OCI-LY3 (cell line): ENCODE data around the gene CLCN4.

Experiments used
- H2AFZ ChIP-seq: fragments of 200-600, 300-600 bp; shearing (Covaris generic); 2 replicates; pipeline ENCODE4 v1.6.0; 2014; ENCODE audit warnings: antibody characterized with exemption, low read depth, low read length
- H3K27ac ChIP-seq: fragments of 200-600, 300-600 bp; sonication (generic); 2 replicates; pipeline ENCODE4 v1.5.1; 2014; ENCODE audit warnings: mild to moderate bottlenecking, low read length, moderate library complexity, mixed read lengths
- H3K27me3 ChIP-seq: fragments of 200-600, 300-600 bp; sonication (generic); 2 replicates; pipeline ENCODE4 v1.6.1; 2014; ENCODE audit warnings: low read depth, low read length, mixed read lengths
- H3K36me3 ChIP-seq: fragments of 200-600, 300-600 bp; sonication (generic); replicated peaks from 2 replicates; pipeline ENCODE3; 2014; ENCODE audit warnings: low read depth, low read length, mixed read lengths
- H3K4me1 ChIP-seq: fragments of 300-600, 200-600 bp; sonication (generic); 2 replicates; pipeline ENCODE4 v1.6.1; 2014; ENCODE audit warnings: low read length, mixed read lengths
- H3K4me2 ChIP-seq: fragments of 200-600, 300-600 bp; sonication (generic); 2 replicates; pipeline ENCODE4 v1.6.1; 2014; ENCODE audit warnings: low read length, mixed read lengths
- H3K4me3 ChIP-seq: fragments of 300-600, 200-600 bp; sonication (generic); 2 replicates; pipeline ENCODE4 v1.5.1; 2014; ENCODE audit warnings: antibody characterized with exemption, mild to moderate bottlenecking, low read length, moderate library complexity
- H3K79me2 ChIP-seq: fragments of 300-600, 200-600 bp; shearing (Covaris generic); 2 replicates; pipeline ENCODE4 v1.6.1; 2014; ENCODE audit warnings: mild to moderate bottlenecking, low read length, mixed read lengths
- H3K9ac ChIP-seq: fragments of 300-600, 200-600 bp; shearing (Covaris generic); 2 replicates; pipeline ENCODE4 v1.6.0; 2014; ENCODE audit warnings: mild to moderate bottlenecking, low read length, moderate library complexity
- H3K9me3 ChIP-seq: fragments of 200-600, 300-600 bp; shearing (Covaris generic); 2 replicates; pipeline ENCODE4 v1.6.1; 2014; ENCODE audit warnings: low read length, mixed read lengths; ENCODE audit not compliant: insufficient read depth
- H4K20me1 ChIP-seq: fragments of 200-600, 300-600 bp; sonication (generic); 2 replicates; pipeline ENCODE4 v1.6.1; 2016; ENCODE audit warnings: low read length, mixed read lengths; ENCODE audit not compliant: insufficient read depth
- CTCF ChIP-seq: fragments of 200-600, 300-600 bp; sonication (generic); IDR thresholded peaks from 2 replicates; pipeline ENCODE4 v1.5.1; 2014; ENCODE audit warnings: antibody characterized with exemption, low read length, low read depth
- EZH2phosphoT487 ChIP-seq: fragments of 200-600 bp; shearing (Covaris generic); IDR thresholded peaks from 2 replicates; pipeline ENCODE4 v1.6.1; 2018; ENCODE audit warnings: antibody characterized with exemption, mixed run types, low read depth

Gene CLCN4

DNA sequence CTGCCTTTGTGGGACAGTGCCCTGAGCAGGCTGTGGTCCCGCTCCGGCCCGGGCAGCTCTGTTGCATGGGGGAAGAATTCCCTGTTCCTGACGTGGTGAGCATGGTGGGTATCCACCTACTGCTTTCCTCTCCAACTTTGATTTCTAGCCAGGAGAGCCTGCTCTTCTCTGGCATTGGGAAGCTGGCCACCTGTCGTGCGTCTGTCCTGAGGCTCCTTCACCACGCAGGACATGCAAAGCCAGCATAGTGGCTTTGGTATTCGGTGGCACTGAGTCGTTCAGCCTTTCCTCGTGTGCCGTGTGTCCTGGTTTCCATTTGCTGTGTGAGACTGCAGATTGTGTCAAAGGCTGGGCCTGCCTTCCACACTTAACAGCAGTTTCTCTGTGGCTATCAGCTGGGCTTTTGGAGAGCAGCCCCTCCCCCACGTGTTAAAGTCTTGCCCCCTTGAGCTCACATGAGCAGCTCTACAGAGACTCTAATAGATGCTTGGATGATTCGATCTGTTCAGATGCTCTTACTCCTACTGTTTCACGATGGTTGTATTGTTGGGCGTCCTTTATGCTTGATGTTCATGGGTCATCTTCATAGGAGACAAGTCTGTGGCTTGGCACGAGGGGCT is 46.3 kb upstream of the CLCN4 start:
- peaks cover 28% of the 10 kb centered on the region for H3K27me3 ChIP-seq
- H3K36me3 ChIP-seq, result no peaks in the 10 kb centered on the region
- no peak overlapping the region for H3K9ac ChIP-seq
- no peak overlapping the region for H3K4me3 ChIP-seq
- no peak for TF ChIP-seq CTCF
- TF ChIP-seq EZH2phosphoT487, result no peak
- H3K27ac ChIP-seq, result no peak overlapping the region
- H3K9me3 ChIP-seq, result no peaks in the 10 kb centered on the region
- no peaks in the 10 kb centered on the region; the same call in 1 of the 2 replicates for H4K20me1 ChIP-seq
- no peaks in the 10 kb centered on the region for H3K79me2 ChIP-seq
- no peak overlapping the region for H2AFZ ChIP-seq
- H3K4me1 ChIP-seq, result peaks cover 27% of the 10 kb centered on the region
- no peak overlapping the region for H3K4me2 ChIP-seq

DNA sequence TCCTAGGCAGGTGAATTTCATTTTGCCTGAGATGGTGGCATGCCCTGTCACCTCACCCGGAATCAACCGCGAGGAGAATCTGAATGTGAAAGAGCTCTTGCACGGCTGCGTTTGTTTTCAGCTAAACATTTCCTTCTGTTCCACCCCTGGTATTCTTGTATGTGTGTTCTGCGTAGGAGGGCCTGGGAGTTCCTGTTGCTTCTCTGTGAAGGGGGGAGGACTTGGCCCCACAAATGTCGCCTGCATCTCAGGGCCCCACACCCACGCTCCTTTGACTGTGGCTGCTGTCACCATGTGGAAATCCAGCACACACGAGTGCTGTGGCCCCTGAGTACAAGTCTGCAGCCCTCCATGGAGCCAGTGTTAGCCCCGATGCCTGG is 45.8 kb upstream of the CLCN4 start:
- peaks cover 28% of the 10 kb centered on the region for H3K27me3 ChIP-seq
- TF ChIP-seq CTCF, result no peak
- TF ChIP-seq EZH2phosphoT487, result no peak
- H3K9ac ChIP-seq, result no peak overlapping the region
- H3K79me2 ChIP-seq, result no peaks in the 10 kb centered on the region
- no peaks in the 10 kb centered on the region; the same call in 1 of the 2 replicates for H4K20me1 ChIP-seq
- H3K4me3 ChIP-seq, result no peak overlapping the region
- H3K4me1 ChIP-seq, result peaks cover 27% of the 10 kb centered on the region
- H3K36me3 ChIP-seq, result no peaks in the 10 kb centered on the region
- H2AFZ ChIP-seq, result no peak overlapping the region
- no peak overlapping the region for H3K4me2 ChIP-seq
- H3K27ac ChIP-seq, result no peak overlapping the region
- H3K9me3 ChIP-seq, result no peaks in the 10 kb centered on the region

DNA sequence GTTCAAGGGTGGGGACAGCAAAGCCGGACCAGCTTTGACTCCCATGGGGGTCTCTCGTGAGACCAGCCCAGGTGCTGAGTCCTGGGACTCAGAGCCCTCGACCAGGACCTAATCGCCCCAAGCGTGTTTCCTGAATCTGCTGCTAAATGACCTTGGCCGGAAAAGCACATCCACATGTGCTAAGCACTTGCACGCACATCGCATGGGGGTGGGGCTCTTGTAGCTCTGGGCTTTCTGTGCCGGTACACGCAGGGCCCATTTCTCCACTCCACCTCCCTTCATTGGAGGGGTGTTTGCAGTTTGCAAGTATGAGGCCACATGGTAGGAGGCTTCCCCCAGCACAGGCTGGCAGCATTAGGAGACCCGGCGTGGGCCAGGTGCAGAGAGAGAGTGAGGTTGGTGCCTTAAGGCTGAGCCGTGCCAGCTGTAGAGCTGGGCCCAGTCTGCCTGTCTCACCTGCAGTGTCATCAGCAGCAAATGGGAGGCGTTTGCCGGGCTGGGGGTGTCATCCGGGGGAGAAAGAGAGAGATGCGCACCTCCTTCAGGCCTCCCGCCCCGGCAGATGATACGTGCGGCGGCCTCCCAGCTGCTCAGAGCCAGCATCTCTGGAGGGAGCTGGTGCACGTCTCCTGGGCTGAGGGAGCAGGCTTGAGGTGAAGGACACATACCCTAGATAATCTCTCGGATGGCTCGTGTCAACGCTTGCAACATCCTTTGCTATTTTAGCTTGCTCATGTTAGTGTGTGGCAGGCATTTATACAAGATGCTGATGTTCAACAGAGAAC is 45.2 kb upstream of the CLCN4 start:
- H3K27ac ChIP-seq, result no peak overlapping the region

More for the DNA sequence above, 45.2 kb upstream of the CLCN4 start:
- Histone ChIP-seq H3K36me3 (no peaks in the 10 kb centered on the region), H3K4me2 (peak overlapping the region; percentile 51), H3K4me3 (no peak overlapping the region), H3K4me1 (peaks cover 27% of the 10 kb centered on the region), H3K27me3 (peaks cover 33% of the 10 kb centered on the region), H2AFZ (no peak overlapping the region), H4K20me1 (no peaks in the 10 kb centered on the region; the same call in 1 of the 2 replicates), H3K9me3 (no peaks in the 10 kb centered on the region), H3K79me2 (no peaks in the 10 kb centered on the region), H3K9ac (no peak overlapping the region)
- no peak for TF ChIP-seq CTCF
- TF ChIP-seq EZH2phosphoT487, result no peak
